WTC11 (cell line): Measurements from ENCODE around the gene ARID2. TPM values are rescaled to one million over a fixed set of nuclear protein-coding genes. Genes with fewer than 3 reads are reported as not detected.

Experiments used
- ATAC-seq: fragments of 200-7000 bp; cut with Tn5 transposase; 2 replicates; pipeline ENCODE4 v1.10.0; 2021; ENCODE audit warnings: mild to moderate bottlenecking, moderate library complexity
- CTCF ChIA-PET: fragments of 300-600 bp; sonication (Branson Sonifier 250); formaldehyde crosslinking; loops from one replicate; lab custom pipeline; 2021; ENCODE audit warnings: antibody characterized with exemption; lab: Charles Lee
- POLR2A ChIA-PET: fragments of 350-600 bp; sonication (Branson Sonifier 250); formaldehyde crosslinking; loops from one replicate; lab custom pipeline; 2021; ENCODE audit warnings: antibody characterized with exemption; lab: Charles Lee
- DNase-seq: peaks from one replicate; pipeline ENCODE4 v3.0.0; 2021; ENCODE audit warnings: low spot score
- H3K27ac Mint-ChIP-seq: 2 replicates; pipeline ENCODE4 v1.8.0; 2021; ENCODE audit warnings: mixed read lengths
- H3K27me3 Mint-ChIP-seq: 2 replicates; pipeline ENCODE4 v1.8.0; 2021; ENCODE audit warnings: low read depth, mild to moderate bottlenecking, moderate library complexity, mixed read lengths
- H3K36me3 Mint-ChIP-seq: 2 replicates; pipeline ENCODE4 v1.8.0; 2021; ENCODE audit warnings: mixed read lengths
- H3K4me1 Mint-ChIP-seq: 2 replicates; pipeline ENCODE4 v1.8.0; 2022; ENCODE audit warnings: mixed read lengths
- H3K4me3 Mint-ChIP-seq: 2 replicates; pipeline ENCODE4 v1.8.0; 2021; ENCODE audit warnings: mild to moderate bottlenecking, moderate library complexity, mixed read lengths
- H3K9me3 Mint-ChIP-seq: 2 replicates; pipeline ENCODE4 v1.8.0; 2021; ENCODE audit warnings: mixed read lengths
- CREM ChIP-seq: sonication (generic); formaldehyde crosslinking; IDR thresholded peaks from 2 replicates; pipeline ENCODE4 v1.8.1; 2022; ENCODE audit warnings: mild to moderate bottlenecking, missing genetic modification reagents, moderate library complexity
- ESRRA ChIP-seq: sonication (generic); formaldehyde crosslinking; IDR thresholded peaks from 2 replicates; pipeline ENCODE4 v1.8.1; 2022; ENCODE audit warnings: mild to moderate bottlenecking, missing genetic modification reagents, borderline replicate concordance
- ETV6 ChIP-seq: sonication (generic); formaldehyde crosslinking; IDR thresholded peaks from 2 replicates; pipeline ENCODE4 v1.8.1; 2022; ENCODE audit warnings: mild to moderate bottlenecking, missing genetic modification reagents
- FOXP1 ChIP-seq: sonication (generic); formaldehyde crosslinking; IDR thresholded peaks from 2 replicates; pipeline ENCODE4 v1.8.0; 2022; ENCODE audit warnings: missing genetic modification reagents, mild to moderate bottlenecking, moderate library complexity, borderline replicate concordance
- NR3C1 ChIP-seq: sonication (generic); formaldehyde crosslinking; conservative IDR thresholded peaks from 2 replicates; pipeline ENCODE4 v1.8.1; 2023; ENCODE audit warnings: low read depth, mild to moderate bottlenecking, missing genetic modification reagents
- TEAD4 ChIP-seq: sonication (generic); formaldehyde crosslinking; IDR thresholded peaks from 2 replicates; pipeline ENCODE4 v1.8.0; 2022; ENCODE audit warnings: mild to moderate bottlenecking, missing genetic modification reagents
- total RNA-seq: library from RNA; stranded (reverse); gene quantifications from 3 replicates; pipeline ENCODE4 v1.2.3, GENCODE V29; 2021
- TF ChIP-seq, protein P1 (sequence below): fragments of 250-450 bp; sonication (Bioruptor Pico); IDR thresholded peaks from 2 replicates; pipeline ENCODE4 v1.9.0; 2021; ENCODE audit warnings: mild to moderate bottlenecking
- TF ChIP-seq, protein P2 (sequence below): sonication (generic); formaldehyde crosslinking; IDR thresholded peaks from 2 replicates; pipeline ENCODE4 v1.8.0; 2023; ENCODE audit warnings: missing genetic modification reagents, mild to moderate bottlenecking, borderline replicate concordance
- TF ChIP-seq, protein P3 (sequence below): sonication (generic); formaldehyde crosslinking; IDR thresholded peaks from 2 replicates; pipeline ENCODE4 v1.8.1; 2023; ENCODE audit warnings: mild to moderate bottlenecking, moderate library complexity, missing genetic modification reagents
- TF ChIP-seq, protein P4 (sequence below): sonication (generic); formaldehyde crosslinking; IDR thresholded peaks from 2 replicates; pipeline ENCODE4 v1.8.0; 2023; ENCODE audit warnings: missing genetic modification reagents
- TF ChIP-seq, protein P5 (sequence below): sonication (generic); formaldehyde crosslinking; IDR thresholded peaks from 2 replicates; pipeline ENCODE4 v1.8.0; 2022; ENCODE audit warnings: mild to moderate bottlenecking, missing genetic modification reagents
- TF ChIP-seq, protein P6 (sequence below): sonication (generic); formaldehyde crosslinking; IDR thresholded peaks from 2 replicates; pipeline ENCODE4 v1.8.0; 2022; ENCODE audit warnings: mild to moderate bottlenecking, missing genetic modification reagents
- TF ChIP-seq, protein P7 (sequence below): sonication (generic); formaldehyde crosslinking; IDR thresholded peaks from 2 replicates; pipeline ENCODE4 v1.8.1; 2022; ENCODE audit warnings: low read depth, missing genetic modification reagents, borderline replicate concordance
- TF ChIP-seq, protein P8 (sequence below): sonication (generic); formaldehyde crosslinking; conservative IDR thresholded peaks from 2 replicates; pipeline ENCODE4 v1.8.1; 2023; ENCODE audit warnings: mild to moderate bottlenecking, low read depth, missing genetic modification reagents, moderate library complexity
- TF ChIP-seq, protein P9 (sequence below): sonication (generic); formaldehyde crosslinking; IDR thresholded peaks from 2 replicates; pipeline ENCODE4 v1.8.1; 2022; ENCODE audit warnings: mild to moderate bottlenecking, missing genetic modification reagents, moderate library complexity, borderline replicate concordance
- TF ChIP-seq, protein P10 (sequence below): sonication (generic); formaldehyde crosslinking; IDR thresholded peaks from 2 replicates; pipeline ENCODE4 v1.8.1; 2022; ENCODE audit warnings: low read depth, mild to moderate bottlenecking, moderate library complexity, missing genetic modification reagents, borderline replicate concordance

Gene ARID2
- total RNA-seq, 1 experiment from 2014 or later: 33.9 TPM

DNA sequence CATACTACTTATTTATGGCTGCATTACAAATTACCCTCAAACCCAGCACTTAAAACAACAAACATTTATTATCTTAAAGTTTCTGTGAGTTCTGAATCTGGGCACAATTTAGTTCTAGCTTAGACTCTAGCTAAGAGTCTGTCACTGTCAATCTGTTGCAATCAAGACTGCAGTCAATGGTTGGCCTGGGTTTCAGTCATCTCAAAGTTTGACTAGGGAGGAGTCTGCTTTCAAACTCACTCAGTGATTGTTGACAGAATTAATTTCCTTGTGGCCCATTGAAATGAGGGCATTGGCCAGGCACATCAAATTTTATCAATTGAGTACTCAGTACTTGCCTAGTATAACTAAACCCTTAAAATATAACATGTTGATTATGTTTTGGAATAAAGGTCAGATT lies 51.6 kb downstream of the ARID2 start (continued):
- TF ChIP-seq, protein P1, sequence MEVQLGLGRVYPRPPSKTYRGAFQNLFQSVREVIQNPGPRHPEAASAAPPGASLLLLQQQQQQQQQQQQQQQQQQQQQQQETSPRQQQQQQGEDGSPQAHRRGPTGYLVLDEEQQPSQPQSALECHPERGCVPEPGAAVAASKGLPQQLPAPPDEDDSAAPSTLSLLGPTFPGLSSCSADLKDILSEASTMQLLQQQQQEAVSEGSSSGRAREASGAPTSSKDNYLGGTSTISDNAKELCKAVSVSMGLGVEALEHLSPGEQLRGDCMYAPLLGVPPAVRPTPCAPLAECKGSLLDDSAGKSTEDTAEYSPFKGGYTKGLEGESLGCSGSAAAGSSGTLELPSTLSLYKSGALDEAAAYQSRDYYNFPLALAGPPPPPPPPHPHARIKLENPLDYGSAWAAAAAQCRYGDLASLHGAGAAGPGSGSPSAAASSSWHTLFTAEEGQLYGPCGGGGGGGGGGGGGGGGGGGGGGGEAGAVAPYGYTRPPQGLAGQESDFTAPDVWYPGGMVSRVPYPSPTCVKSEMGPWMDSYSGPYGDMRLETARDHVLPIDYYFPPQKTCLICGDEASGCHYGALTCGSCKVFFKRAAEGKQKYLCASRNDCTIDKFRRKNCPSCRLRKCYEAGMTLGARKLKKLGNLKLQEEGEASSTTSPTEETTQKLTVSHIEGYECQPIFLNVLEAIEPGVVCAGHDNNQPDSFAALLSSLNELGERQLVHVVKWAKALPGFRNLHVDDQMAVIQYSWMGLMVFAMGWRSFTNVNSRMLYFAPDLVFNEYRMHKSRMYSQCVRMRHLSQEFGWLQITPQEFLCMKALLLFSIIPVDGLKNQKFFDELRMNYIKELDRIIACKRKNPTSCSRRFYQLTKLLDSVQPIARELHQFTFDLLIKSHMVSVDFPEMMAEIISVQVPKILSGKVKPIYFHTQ (CRISPR knock-in tag): no peak
- TF ChIP-seq, protein P2, sequence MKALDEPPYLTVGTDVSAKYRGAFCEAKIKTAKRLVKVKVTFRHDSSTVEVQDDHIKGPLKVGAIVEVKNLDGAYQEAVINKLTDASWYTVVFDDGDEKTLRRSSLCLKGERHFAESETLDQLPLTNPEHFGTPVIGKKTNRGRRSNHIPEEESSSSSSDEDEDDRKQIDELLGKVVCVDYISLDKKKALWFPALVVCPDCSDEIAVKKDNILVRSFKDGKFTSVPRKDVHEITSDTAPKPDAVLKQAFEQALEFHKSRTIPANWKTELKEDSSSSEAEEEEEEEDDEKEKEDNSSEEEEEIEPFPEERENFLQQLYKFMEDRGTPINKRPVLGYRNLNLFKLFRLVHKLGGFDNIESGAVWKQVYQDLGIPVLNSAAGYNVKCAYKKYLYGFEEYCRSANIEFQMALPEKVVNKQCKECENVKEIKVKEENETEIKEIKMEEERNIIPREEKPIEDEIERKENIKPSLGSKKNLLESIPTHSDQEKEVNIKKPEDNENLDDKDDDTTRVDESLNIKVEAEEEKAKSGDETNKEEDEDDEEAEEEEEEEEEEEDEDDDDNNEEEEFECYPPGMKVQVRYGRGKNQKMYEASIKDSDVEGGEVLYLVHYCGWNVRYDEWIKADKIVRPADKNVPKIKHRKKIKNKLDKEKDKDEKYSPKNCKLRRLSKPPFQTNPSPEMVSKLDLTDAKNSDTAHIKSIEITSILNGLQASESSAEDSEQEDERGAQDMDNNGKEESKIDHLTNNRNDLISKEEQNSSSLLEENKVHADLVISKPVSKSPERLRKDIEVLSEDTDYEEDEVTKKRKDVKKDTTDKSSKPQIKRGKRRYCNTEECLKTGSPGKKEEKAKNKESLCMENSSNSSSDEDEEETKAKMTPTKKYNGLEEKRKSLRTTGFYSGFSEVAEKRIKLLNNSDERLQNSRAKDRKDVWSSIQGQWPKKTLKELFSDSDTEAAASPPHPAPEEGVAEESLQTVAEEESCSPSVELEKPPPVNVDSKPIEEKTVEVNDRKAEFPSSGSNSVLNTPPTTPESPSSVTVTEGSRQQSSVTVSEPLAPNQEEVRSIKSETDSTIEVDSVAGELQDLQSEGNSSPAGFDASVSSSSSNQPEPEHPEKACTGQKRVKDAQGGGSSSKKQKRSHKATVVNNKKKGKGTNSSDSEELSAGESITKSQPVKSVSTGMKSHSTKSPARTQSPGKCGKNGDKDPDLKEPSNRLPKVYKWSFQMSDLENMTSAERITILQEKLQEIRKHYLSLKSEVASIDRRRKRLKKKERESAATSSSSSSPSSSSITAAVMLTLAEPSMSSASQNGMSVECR (CRISPR knock-in tag): no peak
- TF ChIP-seq, protein P3, sequence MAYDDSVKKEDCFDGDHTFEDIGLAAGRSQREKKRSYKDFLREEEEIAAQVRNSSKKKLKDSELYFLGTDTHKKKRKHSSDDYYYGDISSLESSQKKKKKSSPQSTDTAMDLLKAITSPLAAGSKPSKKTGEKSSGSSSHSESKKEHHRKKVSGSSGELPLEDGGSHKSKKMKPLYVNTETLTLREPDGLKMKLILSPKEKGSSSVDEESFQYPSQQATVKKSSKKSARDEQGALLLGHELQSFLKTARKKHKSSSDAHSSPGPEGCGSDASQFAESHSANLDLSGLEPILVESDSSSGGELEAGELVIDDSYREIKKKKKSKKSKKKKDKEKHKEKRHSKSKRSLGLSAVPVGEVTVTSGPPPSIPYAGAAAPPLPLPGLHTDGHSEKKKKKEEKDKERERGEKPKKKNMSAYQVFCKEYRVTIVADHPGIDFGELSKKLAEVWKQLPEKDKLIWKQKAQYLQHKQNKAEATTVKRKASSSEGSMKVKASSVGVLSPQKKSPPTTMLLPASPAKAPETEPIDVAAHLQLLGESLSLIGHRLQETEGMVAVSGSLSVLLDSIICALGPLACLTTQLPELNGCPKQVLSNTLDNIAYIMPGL: no peak

DNA sequence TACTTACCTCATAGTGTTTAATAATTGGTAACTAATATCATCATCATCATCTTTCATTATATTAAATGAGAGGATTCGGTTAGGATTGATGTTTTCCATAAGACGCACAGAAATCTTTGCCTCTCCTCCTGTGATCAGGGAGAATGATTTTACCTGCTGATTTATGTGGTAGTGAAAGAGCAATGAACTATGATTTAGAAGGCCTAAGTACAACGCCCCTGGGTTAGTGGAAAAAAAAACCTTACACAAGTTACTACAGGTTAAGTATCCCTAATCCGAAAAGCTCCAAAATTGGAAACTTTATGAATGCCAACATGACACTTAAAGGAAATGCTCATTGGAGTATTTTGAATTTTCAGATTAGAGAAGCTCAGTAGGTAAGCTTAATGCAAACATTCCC lies 55.8 kb downstream of the ARID2 start:
- no peaks in the 10 kb centered on the region for H3K9me3 Mint-ChIP-seq
- no peaks in the 10 kb centered on the region for H3K27me3 Mint-ChIP-seq
- no peak overlapping the region for H3K4me3 Mint-ChIP-seq
- no peaks in the 10 kb centered on the region for H3K36me3 Mint-ChIP-seq
- POLR2A ChIA-PET: no interaction called here
- peaks cover 22% of the 10 kb centered on the region for H3K4me1 Mint-ChIP-seq
- DNase-seq: no peak
- no peak overlapping the region for H3K27ac Mint-ChIP-seq
- no peak for ATAC-seq
- CTCF ChIA-PET: no interaction called here
- TF ChIP-seq NR3C1 (CRISPR knock-in tag) (no peak), CREM (CRISPR knock-in tag) (no peak), FOXP1 (CRISPR knock-in tag) (no peak), TEAD4 (CRISPR knock-in tag) (no peak), ESRRA (CRISPR knock-in tag) (no peak), ETV6 (CRISPR knock-in tag) (no peak)
- TF ChIP-seq, protein P4, sequence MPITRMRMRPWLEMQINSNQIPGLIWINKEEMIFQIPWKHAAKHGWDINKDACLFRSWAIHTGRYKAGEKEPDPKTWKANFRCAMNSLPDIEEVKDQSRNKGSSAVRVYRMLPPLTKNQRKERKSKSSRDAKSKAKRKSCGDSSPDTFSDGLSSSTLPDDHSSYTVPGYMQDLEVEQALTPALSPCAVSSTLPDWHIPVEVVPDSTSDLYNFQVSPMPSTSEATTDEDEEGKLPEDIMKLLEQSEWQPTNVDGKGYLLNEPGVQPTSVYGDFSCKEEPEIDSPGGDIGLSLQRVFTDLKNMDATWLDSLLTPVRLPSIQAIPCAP (CRISPR knock-in tag): no peak
- TF ChIP-seq, protein P5, sequence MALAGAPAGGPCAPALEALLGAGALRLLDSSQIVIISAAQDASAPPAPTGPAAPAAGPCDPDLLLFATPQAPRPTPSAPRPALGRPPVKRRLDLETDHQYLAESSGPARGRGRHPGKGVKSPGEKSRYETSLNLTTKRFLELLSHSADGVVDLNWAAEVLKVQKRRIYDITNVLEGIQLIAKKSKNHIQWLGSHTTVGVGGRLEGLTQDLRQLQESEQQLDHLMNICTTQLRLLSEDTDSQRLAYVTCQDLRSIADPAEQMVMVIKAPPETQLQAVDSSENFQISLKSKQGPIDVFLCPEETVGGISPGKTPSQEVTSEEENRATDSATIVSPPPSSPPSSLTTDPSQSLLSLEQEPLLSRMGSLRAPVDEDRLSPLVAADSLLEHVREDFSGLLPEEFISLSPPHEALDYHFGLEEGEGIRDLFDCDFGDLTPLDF: no peak
- TF ChIP-seq, protein P6, sequence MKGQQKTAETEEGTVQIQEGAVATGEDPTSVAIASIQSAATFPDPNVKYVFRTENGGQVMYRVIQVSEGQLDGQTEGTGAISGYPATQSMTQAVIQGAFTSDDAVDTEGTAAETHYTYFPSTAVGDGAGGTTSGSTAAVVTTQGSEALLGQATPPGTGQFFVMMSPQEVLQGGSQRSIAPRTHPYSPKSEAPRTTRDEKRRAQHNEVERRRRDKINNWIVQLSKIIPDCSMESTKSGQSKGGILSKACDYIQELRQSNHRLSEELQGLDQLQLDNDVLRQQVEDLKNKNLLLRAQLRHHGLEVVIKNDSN (CRISPR knock-in tag): no peak
- TF ChIP-seq, protein P7, sequence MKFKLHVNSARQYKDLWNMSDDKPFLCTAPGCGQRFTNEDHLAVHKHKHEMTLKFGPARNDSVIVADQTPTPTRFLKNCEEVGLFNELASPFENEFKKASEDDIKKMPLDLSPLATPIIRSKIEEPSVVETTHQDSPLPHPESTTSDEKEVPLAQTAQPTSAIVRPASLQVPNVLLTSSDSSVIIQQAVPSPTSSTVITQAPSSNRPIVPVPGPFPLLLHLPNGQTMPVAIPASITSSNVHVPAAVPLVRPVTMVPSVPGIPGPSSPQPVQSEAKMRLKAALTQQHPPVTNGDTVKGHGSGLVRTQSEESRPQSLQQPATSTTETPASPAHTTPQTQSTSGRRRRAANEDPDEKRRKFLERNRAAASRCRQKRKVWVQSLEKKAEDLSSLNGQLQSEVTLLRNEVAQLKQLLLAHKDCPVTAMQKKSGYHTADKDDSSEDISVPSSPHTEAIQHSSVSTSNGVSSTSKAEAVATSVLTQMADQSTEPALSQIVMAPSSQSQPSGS (CRISPR knock-in tag): no peak
- TF ChIP-seq, protein P8, sequence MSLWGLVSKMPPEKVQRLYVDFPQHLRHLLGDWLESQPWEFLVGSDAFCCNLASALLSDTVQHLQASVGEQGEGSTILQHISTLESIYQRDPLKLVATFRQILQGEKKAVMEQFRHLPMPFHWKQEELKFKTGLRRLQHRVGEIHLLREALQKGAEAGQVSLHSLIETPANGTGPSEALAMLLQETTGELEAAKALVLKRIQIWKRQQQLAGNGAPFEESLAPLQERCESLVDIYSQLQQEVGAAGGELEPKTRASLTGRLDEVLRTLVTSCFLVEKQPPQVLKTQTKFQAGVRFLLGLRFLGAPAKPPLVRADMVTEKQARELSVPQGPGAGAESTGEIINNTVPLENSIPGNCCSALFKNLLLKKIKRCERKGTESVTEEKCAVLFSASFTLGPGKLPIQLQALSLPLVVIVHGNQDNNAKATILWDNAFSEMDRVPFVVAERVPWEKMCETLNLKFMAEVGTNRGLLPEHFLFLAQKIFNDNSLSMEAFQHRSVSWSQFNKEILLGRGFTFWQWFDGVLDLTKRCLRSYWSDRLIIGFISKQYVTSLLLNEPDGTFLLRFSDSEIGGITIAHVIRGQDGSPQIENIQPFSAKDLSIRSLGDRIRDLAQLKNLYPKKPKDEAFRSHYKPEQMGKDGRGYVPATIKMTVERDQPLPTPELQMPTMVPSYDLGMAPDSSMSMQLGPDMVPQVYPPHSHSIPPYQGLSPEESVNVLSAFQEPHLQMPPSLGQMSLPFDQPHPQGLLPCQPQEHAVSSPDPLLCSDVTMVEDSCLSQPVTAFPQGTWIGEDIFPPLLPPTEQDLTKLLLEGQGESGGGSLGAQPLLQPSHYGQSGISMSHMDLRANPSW (CRISPR knock-in tag): no peak
- TF ChIP-seq, protein P9, sequence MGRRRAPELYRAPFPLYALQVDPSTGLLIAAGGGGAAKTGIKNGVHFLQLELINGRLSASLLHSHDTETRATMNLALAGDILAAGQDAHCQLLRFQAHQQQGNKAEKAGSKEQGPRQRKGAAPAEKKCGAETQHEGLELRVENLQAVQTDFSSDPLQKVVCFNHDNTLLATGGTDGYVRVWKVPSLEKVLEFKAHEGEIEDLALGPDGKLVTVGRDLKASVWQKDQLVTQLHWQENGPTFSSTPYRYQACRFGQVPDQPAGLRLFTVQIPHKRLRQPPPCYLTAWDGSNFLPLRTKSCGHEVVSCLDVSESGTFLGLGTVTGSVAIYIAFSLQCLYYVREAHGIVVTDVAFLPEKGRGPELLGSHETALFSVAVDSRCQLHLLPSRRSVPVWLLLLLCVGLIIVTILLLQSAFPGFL: no peak
- TF ChIP-seq, protein P10, sequence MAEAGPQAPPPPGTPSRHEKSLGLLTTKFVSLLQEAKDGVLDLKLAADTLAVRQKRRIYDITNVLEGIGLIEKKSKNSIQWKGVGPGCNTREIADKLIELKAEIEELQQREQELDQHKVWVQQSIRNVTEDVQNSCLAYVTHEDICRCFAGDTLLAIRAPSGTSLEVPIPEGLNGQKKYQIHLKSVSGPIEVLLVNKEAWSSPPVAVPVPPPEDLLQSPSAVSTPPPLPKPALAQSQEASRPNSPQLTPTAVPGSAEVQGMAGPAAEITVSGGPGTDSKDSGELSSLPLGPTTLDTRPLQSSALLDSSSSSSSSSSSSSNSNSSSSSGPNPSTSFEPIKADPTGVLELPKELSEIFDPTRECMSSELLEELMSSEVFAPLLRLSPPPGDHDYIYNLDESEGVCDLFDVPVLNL: no peak
